Measurements from ENCODE around the gene AGXT2.

DNA sequence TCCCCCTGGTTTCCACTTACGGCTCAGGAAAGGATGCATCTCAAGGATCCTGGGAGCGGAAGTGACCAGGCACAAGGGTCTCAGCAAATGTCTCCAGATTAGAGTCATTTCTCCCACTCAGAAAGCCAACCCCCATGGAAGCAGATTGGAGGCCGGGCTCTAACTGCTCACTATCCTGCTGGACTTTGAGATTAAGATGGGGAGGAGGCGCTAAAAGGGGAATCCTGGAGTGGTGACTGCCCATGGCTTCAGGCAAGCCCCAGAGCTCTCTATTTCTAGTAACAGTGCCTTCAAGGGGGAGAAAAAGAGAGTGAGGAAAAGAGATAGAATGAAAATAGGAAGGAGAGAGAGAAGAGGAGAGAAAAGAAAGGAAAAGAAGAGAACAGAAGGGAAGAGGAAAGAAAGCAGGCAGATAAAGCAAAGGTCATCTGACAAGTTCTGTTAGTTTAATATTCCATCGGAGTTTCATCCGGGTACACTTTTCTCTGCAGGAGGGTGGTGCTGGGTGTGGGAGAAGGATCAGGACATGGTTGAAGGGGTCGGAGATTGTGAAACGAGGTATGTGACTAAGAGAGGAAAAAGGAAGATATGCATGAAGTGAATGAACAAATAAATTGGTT is at the start of gene AGXT2:
- TF ChIP-seq, protein P1, sequence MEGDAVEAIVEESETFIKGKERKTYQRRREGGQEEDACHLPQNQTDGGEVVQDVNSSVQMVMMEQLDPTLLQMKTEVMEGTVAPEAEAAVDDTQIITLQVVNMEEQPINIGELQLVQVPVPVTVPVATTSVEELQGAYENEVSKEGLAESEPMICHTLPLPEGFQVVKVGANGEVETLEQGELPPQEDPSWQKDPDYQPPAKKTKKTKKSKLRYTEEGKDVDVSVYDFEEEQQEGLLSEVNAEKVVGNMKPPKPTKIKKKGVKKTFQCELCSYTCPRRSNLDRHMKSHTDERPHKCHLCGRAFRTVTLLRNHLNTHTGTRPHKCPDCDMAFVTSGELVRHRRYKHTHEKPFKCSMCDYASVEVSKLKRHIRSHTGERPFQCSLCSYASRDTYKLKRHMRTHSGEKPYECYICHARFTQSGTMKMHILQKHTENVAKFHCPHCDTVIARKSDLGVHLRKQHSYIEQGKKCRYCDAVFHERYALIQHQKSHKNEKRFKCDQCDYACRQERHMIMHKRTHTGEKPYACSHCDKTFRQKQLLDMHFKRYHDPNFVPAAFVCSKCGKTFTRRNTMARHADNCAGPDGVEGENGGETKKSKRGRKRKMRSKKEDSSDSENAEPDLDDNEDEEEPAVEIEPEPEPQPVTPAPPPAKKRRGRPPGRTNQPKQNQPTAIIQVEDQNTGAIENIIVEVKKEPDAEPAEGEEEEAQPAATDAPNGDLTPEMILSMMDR (IDR thresholded peaks at IDR 0.05) = no peak
- TF ChIP-seq POLR2A (IDR thresholded peaks at IDR 0.05) = no peak

Measured in adrenal gland (tissue), 5 donors.